SKM-1 treated with dmso at 0.1 percent for 144 hours (cell line): Measurements from ENCODE around the gene RNF17.

Experiments
- DNase-seq: peaks from one replicate; lab custom pipeline; 2025; ENCODE audit not compliant: unreplicated experiment; lab: John Stamatoyannopoulos, UW

The RNF17 gene

GRCh38 chr13:24851546-24851945, 87.6 kb downstream of the RNF17 start:
- no peak for DNase-seq

- DNase-seq, result no peak
These were observed 90.3 kb downstream of the RNF17 start for GRCh38 chr13:24854311-24854710.

- no peak for DNase-seq
These were observed 95.0 kb downstream of the RNF17 start for GRCh38 chr13:24858953-24859352.

- DNase-seq, result no peak
These were observed 96.8 kb downstream of the RNF17 start for GRCh38 chr13:24860770-24861169.

- DNase-seq, result no peak
These were observed 97.8 kb downstream of the RNF17 start for GRCh38 chr13:24861617-24862362.

- DNase-seq, result no peak
These were observed 100.0 kb downstream of the RNF17 start for GRCh38 chr13:24863748-24864540.

- DNase-seq, result no peak
These were observed 100.6 kb downstream of the RNF17 start for GRCh38 chr13:24864579-24864978.

GRCh38 chr13:24865163-24865953, 101.4 kb downstream of the RNF17 start:
- DNase-seq, result no peak

GRCh38 chr13:24866488-24866887, 102.5 kb downstream of the RNF17 start:
- no peak for DNase-seq

- DNase-seq, result no peak
These were observed 104.9 kb downstream of the RNF17 start for GRCh38 chr13:24868874-24869273.

GRCh38 chr13:24870380-24870760, 106.4 kb downstream of the RNF17 start:
- no peak for DNase-seq

- DNase-seq, result no peak
These were observed 111.6 kb downstream of the RNF17 start for GRCh38 chr13:24875566-24875965.

GRCh38 chr13:24877531-24877930, 113.6 kb downstream of the RNF17 start:
- DNase-seq, result no peak

- DNase-seq, result no peak
These were observed 114.4 kb downstream of the RNF17 start for GRCh38 chr13:24878340-24878739.

- DNase-seq, result no peak
These were observed 118.7 kb downstream of the RNF17 start for GRCh38 chr13:24882665-24883064.

GRCh38 chr13:24887759-24888158, 123.8 kb downstream of the RNF17 start:
- DNase-seq, result no peak

GRCh38 chr13:24888291-24888931, 124.4 kb downstream of the RNF17 start:
- DNase-seq, result no peak

- no peak for DNase-seq
These were observed 126.3 kb downstream of the RNF17 start for GRCh38 chr13:24890256-24890655.

GRCh38 chr13:24891476-24892108, 127.6 kb downstream of the RNF17 start:
- DNase-seq, result no peak

GRCh38 chr13:24892829-24893228, 128.9 kb downstream of the RNF17 start:
- no peak for DNase-seq

- DNase-seq, result no peak
These were observed 129.9 kb downstream of the RNF17 start for GRCh38 chr13:24893863-24894262.
